WTC11 (cell line): ENCODE results near the gene STX8. TPM values are rescaled to one million over a fixed set of nuclear protein-coding genes. Genes with fewer than 3 reads are reported as not detected.

Source experiments
- ATAC-seq: fragments of 200-7000 bp; cut with Tn5 transposase; 2 replicates; pipeline ENCODE4 v1.10.0; 2021; ENCODE audit warnings: mild to moderate bottlenecking, moderate library complexity
- CTCF ChIA-PET: fragments of 300-600 bp; sonication (Branson Sonifier 250); formaldehyde crosslinking; loops from one replicate; lab custom pipeline; 2021; ENCODE audit warnings: antibody characterized with exemption; lab: Charles Lee
- POLR2A ChIA-PET: fragments of 350-600 bp; sonication (Branson Sonifier 250); formaldehyde crosslinking; loops from one replicate; lab custom pipeline; 2021; ENCODE audit warnings: antibody characterized with exemption; lab: Charles Lee
- DNase-seq: peaks from one replicate; pipeline ENCODE4 v3.0.0; 2021; ENCODE audit warnings: low spot score
- H3K27ac Mint-ChIP-seq: 2 replicates; pipeline ENCODE4 v1.8.0; 2021; ENCODE audit warnings: mixed read lengths
- H3K27me3 Mint-ChIP-seq: 2 replicates; pipeline ENCODE4 v1.8.0; 2021; ENCODE audit warnings: low read depth, mild to moderate bottlenecking, moderate library complexity, mixed read lengths
- H3K36me3 Mint-ChIP-seq: 2 replicates; pipeline ENCODE4 v1.8.0; 2021; ENCODE audit warnings: mixed read lengths
- H3K4me1 Mint-ChIP-seq: 2 replicates; pipeline ENCODE4 v1.8.0; 2022; ENCODE audit warnings: mixed read lengths
- H3K4me3 Mint-ChIP-seq: 2 replicates; pipeline ENCODE4 v1.8.0; 2021; ENCODE audit warnings: mild to moderate bottlenecking, moderate library complexity, mixed read lengths
- H3K9me3 Mint-ChIP-seq: 2 replicates; pipeline ENCODE4 v1.8.0; 2021; ENCODE audit warnings: mixed read lengths
- ATF1 ChIP-seq: sonication (generic); formaldehyde crosslinking; IDR thresholded peaks from 2 replicates; pipeline ENCODE4 v1.8.1; 2023; ENCODE audit warnings: mild to moderate bottlenecking, moderate library complexity, missing genetic modification reagents
- CBFB ChIP-seq: sonication (generic); formaldehyde crosslinking; IDR thresholded peaks from 2 replicates; pipeline ENCODE4 v1.8.1; 2022; ENCODE audit warnings: mild to moderate bottlenecking, low read depth, missing genetic modification reagents
- ETV6 ChIP-seq: sonication (generic); formaldehyde crosslinking; IDR thresholded peaks from 2 replicates; pipeline ENCODE4 v1.8.1; 2022; ENCODE audit warnings: mild to moderate bottlenecking, missing genetic modification reagents
- GABPB1 ChIP-seq: sonication (generic); formaldehyde crosslinking; IDR thresholded peaks from 2 replicates; pipeline ENCODE4 v1.8.1; 2023; ENCODE audit warnings: mild to moderate bottlenecking, missing genetic modification reagents
- MXD4 ChIP-seq: fragments of 250-450 bp; sonication (Bioruptor Pico); IDR thresholded peaks from 2 replicates; pipeline ENCODE4 v1.8.0; 2021; ENCODE audit warnings: mild to moderate bottlenecking, moderate library complexity, borderline replicate concordance
- NFATC4 ChIP-seq: fragments of 250-450 bp; sonication (Bioruptor Pico); IDR thresholded peaks from 2 replicates; pipeline ENCODE4 v1.9.0; 2021; ENCODE audit warnings: mild to moderate bottlenecking
- NFYB ChIP-seq: sonication (generic); formaldehyde crosslinking; conservative IDR thresholded peaks from 2 replicates; pipeline ENCODE4 v1.8.0; 2022; ENCODE audit warnings: low read depth, missing genetic modification reagents
- TEAD4 ChIP-seq: sonication (generic); formaldehyde crosslinking; IDR thresholded peaks from 2 replicates; pipeline ENCODE4 v1.8.0; 2022; ENCODE audit warnings: mild to moderate bottlenecking, missing genetic modification reagents
- ZNF317 ChIP-seq: sonication (generic); formaldehyde crosslinking; IDR thresholded peaks from 2 replicates; pipeline ENCODE4 v1.8.1; 2023; ENCODE audit warnings: low read depth, mild to moderate bottlenecking, moderate library complexity, missing genetic modification reagents, borderline replicate concordance
- total RNA-seq: library from RNA; stranded (reverse); gene quantifications from 3 replicates; pipeline ENCODE4 v1.2.3, GENCODE V29; 2021
- TF ChIP-seq, protein P1 (sequence below): fragments of 250-450 bp; sonication (Bioruptor Pico); IDR thresholded peaks from 2 replicates; pipeline ENCODE4 v1.9.0; 2021; ENCODE audit warnings: mild to moderate bottlenecking
- TF ChIP-seq, protein P2 (sequence below): sonication (generic); formaldehyde crosslinking; IDR thresholded peaks from 2 replicates; pipeline ENCODE4 v1.8.1; 2022; ENCODE audit warnings: missing genetic modification reagents, borderline replicate concordance
- TF ChIP-seq, protein P3 (sequence below): sonication (generic); formaldehyde crosslinking; IDR thresholded peaks from 2 replicates; pipeline ENCODE4 v1.8.0; 2022; ENCODE audit warnings: mild to moderate bottlenecking, missing genetic modification reagents
- TF ChIP-seq, protein P4 (sequence below): sonication (generic); formaldehyde crosslinking; IDR thresholded peaks from 2 replicates; pipeline ENCODE4 v1.8.1; 2023; ENCODE audit warnings: mild to moderate bottlenecking, moderate library complexity, missing genetic modification reagents
- TF ChIP-seq, protein P5 (sequence below): fragments of 250-450 bp; sonication (Bioruptor Pico); IDR thresholded peaks from 2 replicates; pipeline ENCODE4 v1.9.0; 2021; ENCODE audit warnings: mild to moderate bottlenecking, borderline replicate concordance
- TF ChIP-seq, protein P6 (sequence below): fragments of 250-450 bp; sonication (Bioruptor Pico); IDR thresholded peaks from 2 replicates; pipeline ENCODE4 v1.9.0; 2021; ENCODE audit warnings: mild to moderate bottlenecking

The STX8 gene
- total RNA-seq, 1 experiment from 2014 or later, result 39.9 TPM

DNA sequence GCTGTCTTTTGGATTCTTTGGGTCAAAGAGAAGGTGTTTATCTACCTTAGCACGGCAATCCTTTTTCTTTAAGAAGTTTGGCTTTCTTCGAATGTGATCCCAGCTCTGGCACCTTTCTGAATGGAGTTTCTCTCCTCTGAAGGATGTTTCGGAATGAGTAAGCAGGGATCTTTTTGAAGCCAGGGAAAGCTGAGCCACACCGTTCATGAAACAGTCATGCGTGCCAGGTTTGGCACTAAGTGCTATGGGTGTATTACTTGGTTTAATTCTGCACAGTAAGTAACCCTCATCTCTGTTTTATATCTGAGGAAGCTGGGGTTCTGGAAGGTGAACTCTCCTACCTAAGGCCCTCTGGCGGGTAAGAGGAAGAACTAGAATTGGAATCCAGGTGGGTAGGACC is 319.8 kb downstream of the STX8 start (continued):
- TF ChIP-seq NFATC4 (CRISPR knock-in tag) (no peak), TEAD4 (CRISPR knock-in tag) (no peak)
- TF ChIP-seq, all 79 proteins: peak for 0

DNA sequence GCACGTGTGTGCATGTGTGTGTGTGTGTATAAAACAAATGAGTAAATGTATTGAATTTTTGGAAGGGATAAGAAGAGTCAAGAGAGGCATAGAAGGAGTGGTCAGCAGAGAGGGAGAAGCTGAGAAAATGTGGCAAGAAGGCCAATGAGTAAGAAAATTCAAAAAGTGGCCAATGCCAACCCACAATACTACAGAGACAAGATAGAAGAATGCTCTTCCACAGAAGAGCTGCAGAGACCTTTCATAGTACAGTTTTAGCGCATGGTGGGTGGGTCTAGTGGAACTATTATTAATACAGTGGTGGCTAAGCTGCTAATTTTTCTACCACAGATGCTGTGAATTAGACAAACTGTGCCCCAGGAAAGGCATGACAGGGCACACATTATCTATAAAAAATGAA is 320.8 kb downstream of the STX8 start:
- Mint-ChIP-seq H3K4me1 (peaks cover 31% of the 10 kb centered on the region), H3K36me3 (no peaks in the 10 kb centered on the region), H3K27me3 (no peaks in the 10 kb centered on the region), H3K27ac (no peak overlapping the region), H3K9me3 (no peaks in the 10 kb centered on the region), H3K4me3 (no peak overlapping the region)
- DNase-seq (no peak), ATAC-seq (no peak)
- POLR2A ChIA-PET, result no interaction called here
- no peak for TF ChIP-seq NFYB (CRISPR knock-in tag)
- TF ChIP-seq, protein P1, sequence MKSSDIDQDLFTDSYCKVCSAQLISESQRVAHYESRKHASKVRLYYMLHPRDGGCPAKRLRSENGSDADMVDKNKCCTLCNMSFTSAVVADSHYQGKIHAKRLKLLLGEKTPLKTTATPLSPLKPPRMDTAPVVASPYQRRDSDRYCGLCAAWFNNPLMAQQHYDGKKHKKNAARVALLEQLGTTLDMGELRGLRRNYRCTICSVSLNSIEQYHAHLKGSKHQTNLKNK, result no peak
- TF ChIP-seq, protein P2, sequence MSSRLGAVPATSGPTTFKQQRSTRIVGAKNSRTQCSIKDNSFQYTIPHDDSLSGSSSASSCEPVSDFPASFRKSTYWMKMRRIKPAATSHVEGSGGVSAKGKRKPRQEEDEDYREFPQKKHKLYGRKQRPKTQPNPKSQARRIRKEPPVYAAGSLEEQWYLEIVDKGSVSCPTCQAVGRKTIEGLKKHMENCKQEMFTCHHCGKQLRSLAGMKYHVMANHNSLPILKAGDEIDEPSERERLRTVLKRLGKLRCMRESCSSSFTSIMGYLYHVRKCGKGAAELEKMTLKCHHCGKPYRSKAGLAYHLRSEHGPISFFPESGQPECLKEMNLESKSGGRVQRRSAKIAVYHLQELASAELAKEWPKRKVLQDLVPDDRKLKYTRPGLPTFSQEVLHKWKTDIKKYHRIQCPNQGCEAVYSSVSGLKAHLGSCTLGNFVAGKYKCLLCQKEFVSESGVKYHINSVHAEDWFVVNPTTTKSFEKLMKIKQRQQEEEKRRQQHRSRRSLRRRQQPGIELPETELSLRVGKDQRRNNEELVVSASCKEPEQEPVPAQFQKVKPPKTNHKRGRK, result no peak
- TF ChIP-seq ZNF317, result no peak
- no peak for TF ChIP-seq MXD4 (CRISPR knock-in tag)
- no peak for TF ChIP-seq CBFB
- TF ChIP-seq ATF1 (CRISPR knock-in tag), result no peak
- TF ChIP-seq, protein P3, sequence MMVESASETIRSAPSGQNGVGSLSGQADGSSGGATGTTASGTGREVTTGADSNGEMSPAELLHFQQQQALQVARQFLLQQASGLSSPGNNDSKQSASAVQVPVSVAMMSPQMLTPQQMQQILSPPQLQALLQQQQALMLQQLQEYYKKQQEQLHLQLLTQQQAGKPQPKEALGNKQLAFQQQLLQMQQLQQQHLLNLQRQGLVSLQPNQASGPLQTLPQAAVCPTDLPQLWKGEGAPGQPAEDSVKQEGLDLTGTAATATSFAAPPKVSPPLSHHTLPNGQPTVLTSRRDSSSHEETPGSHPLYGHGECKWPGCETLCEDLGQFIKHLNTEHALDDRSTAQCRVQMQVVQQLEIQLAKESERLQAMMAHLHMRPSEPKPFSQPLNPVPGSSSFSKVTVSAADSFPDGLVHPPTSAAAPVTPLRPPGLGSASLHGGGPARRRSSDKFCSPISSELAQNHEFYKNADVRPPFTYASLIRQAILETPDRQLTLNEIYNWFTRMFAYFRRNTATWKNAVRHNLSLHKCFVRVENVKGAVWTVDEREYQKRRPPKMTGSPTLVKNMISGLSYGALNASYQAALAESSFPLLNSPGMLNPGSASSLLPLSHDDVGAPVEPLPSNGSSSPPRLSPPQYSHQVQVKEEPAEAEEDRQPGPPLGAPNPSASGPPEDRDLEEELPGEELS (CRISPR knock-in tag), result no peak
- TF ChIP-seq ETV6, result no peak
- TF ChIP-seq GABPB1 (CRISPR knock-in tag), result no peak
- CTCF ChIA-PET, result no interaction called here

DNA sequence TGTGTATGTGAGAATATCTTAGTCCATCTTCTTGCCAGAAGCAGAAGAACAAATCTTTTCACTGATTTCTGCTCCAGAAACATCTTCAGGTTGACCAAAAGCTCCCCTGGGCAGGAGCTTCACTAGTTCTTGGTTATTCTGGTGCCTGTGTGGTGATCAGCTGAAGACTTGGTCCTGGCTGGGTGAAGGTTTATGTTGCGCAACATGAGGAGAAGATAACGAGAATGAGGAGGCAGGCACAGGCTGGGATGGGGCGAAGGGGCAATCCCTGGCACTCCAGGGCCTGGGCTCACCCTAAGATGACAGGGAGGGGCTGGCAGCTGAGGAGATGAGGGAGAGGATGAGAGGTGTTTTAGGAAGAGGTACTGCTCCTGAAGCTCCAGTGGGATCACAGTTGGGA is 322.3 kb downstream of the STX8 start:
- CTCF ChIA-PET, result interaction anchor here (1.3 kb wide), 1 partner anchor 255 kb away, joined by 3 read pairs; no protein-coding TSS in a partner anchor
- H3K4me3 Mint-ChIP-seq, result no peak overlapping the region

More for the DNA sequence above, 322.3 kb downstream of the STX8 start:
- ATAC-seq (no peak), DNase-seq (no peak)
- TF ChIP-seq, protein P4, sequence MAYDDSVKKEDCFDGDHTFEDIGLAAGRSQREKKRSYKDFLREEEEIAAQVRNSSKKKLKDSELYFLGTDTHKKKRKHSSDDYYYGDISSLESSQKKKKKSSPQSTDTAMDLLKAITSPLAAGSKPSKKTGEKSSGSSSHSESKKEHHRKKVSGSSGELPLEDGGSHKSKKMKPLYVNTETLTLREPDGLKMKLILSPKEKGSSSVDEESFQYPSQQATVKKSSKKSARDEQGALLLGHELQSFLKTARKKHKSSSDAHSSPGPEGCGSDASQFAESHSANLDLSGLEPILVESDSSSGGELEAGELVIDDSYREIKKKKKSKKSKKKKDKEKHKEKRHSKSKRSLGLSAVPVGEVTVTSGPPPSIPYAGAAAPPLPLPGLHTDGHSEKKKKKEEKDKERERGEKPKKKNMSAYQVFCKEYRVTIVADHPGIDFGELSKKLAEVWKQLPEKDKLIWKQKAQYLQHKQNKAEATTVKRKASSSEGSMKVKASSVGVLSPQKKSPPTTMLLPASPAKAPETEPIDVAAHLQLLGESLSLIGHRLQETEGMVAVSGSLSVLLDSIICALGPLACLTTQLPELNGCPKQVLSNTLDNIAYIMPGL (CRISPR knock-in tag), result no peak
- TF ChIP-seq, protein P2, result no peak
- no peak for TF ChIP-seq TEAD4 (CRISPR knock-in tag)
- TF ChIP-seq, protein P5, sequence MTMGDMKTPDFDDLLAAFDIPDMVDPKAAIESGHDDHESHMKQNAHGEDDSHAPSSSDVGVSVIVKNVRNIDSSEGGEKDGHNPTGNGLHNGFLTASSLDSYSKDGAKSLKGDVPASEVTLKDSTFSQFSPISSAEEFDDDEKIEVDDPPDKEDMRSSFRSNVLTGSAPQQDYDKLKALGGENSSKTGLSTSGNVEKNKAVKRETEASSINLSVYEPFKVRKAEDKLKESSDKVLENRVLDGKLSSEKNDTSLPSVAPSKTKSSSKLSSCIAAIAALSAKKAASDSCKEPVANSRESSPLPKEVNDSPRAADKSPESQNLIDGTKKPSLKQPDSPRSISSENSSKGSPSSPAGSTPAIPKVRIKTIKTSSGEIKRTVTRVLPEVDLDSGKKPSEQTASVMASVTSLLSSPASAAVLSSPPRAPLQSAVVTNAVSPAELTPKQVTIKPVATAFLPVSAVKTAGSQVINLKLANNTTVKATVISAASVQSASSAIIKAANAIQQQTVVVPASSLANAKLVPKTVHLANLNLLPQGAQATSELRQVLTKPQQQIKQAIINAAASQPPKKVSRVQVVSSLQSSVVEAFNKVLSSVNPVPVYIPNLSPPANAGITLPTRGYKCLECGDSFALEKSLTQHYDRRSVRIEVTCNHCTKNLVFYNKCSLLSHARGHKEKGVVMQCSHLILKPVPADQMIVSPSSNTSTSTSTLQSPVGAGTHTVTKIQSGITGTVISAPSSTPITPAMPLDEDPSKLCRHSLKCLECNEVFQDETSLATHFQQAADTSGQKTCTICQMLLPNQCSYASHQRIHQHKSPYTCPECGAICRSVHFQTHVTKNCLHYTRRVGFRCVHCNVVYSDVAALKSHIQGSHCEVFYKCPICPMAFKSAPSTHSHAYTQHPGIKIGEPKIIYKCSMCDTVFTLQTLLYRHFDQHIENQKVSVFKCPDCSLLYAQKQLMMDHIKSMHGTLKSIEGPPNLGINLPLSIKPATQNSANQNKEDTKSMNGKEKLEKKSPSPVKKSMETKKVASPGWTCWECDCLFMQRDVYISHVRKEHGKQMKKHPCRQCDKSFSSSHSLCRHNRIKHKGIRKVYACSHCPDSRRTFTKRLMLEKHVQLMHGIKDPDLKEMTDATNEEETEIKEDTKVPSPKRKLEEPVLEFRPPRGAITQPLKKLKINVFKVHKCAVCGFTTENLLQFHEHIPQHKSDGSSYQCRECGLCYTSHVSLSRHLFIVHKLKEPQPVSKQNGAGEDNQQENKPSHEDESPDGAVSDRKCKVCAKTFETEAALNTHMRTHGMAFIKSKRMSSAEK (CRISPR knock-in tag), result no peak
- TF ChIP-seq, protein P6, sequence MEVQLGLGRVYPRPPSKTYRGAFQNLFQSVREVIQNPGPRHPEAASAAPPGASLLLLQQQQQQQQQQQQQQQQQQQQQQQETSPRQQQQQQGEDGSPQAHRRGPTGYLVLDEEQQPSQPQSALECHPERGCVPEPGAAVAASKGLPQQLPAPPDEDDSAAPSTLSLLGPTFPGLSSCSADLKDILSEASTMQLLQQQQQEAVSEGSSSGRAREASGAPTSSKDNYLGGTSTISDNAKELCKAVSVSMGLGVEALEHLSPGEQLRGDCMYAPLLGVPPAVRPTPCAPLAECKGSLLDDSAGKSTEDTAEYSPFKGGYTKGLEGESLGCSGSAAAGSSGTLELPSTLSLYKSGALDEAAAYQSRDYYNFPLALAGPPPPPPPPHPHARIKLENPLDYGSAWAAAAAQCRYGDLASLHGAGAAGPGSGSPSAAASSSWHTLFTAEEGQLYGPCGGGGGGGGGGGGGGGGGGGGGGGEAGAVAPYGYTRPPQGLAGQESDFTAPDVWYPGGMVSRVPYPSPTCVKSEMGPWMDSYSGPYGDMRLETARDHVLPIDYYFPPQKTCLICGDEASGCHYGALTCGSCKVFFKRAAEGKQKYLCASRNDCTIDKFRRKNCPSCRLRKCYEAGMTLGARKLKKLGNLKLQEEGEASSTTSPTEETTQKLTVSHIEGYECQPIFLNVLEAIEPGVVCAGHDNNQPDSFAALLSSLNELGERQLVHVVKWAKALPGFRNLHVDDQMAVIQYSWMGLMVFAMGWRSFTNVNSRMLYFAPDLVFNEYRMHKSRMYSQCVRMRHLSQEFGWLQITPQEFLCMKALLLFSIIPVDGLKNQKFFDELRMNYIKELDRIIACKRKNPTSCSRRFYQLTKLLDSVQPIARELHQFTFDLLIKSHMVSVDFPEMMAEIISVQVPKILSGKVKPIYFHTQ, result no peak
- no peak for TF ChIP-seq NFATC4 (CRISPR knock-in tag)
- Mint-ChIP-seq H3K4me1 (peaks cover 19% of the 10 kb centered on the region), H3K36me3 (no peaks in the 10 kb centered on the region), H3K9me3 (no peaks in the 10 kb centered on the region), H3K27ac (no peak overlapping the region; the same call in 1 of the 2 replicates), H3K27me3 (no peaks in the 10 kb centered on the region)
- POLR2A ChIA-PET, result interaction anchor here (1.1 kb wide), 1 partner anchor 43 kb away, joined by 3 read pairs; no protein-coding TSS in a partner anchor
